ENCODE measurements around the gene PDCD4. TPM values are rescaled to one million over a fixed set of nuclear protein-coding genes. Genes with fewer than 3 reads are reported as not detected.

PDCD4 gene
- total and polyA plus RNA-seq, 2 of the 13 experiments (the other 11 are each of a cell fraction or from before 2014, with no cell fraction given), result 22.8 to 56.2 TPM

- TF ChIP-seq, protein P1, sequence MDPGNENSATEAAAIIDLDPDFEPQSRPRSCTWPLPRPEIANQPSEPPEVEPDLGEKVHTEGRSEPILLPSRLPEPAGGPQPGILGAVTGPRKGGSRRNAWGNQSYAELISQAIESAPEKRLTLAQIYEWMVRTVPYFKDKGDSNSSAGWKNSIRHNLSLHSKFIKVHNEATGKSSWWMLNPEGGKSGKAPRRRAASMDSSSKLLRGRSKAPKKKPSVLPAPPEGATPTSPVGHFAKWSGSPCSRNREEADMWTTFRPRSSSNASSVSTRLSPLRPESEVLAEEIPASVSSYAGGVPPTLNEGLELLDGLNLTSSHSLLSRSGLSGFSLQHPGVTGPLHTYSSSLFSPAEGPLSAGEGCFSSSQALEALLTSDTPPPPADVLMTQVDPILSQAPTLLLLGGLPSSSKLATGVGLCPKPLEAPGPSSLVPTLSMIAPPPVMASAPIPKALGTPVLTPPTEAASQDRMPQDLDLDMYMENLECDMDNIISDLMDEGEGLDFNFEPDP (CRISPR knock-in tag; conservative IDR thresholded peaks at IDR 0.05), result no peak
- TF ChIP-seq ZNF264 (CRISPR knock-in tag; IDR thresholded peaks at IDR 0.05), result no peak
- TF ChIP-seq ZNF124 (CRISPR knock-in tag; IDR thresholded peaks at IDR 0.05), result no peak
- no peak for TF ChIP-seq ZNF652 (CRISPR knock-in tag; IDR thresholded peaks at IDR 0.05; ENCODE audit: borderline replicate concordance, low read depth)
- TF ChIP-seq ZBTB1 (CRISPR knock-in tag; IDR thresholded peaks at IDR 0.05; ENCODE audit: borderline replicate concordance), result no peak
Measured at GRCh38 chr10:110835841-110836240, 35.9 kb upstream of the PDCD4 start (continued).

DNA sequence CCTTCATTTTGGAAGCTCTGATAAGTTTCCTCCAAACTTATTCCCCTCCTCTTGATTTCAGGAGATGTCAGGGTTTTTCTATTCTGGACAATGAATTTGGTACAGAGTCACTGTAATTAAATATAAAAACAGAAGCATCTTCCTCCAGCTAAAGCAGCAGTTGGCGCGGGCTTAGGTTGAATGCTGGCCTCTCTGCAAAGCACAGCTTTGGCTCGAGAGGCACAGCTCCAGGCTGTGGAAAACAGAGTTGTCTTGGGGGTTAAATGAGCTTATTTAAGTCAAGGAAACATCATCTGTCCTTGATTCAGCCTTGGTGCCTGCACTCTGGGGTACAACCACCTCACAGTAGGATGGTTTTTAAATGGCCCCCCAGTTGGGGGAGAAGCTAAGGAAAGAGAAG lies 35.0 kb upstream of the PDCD4 start:
- TF ChIP-seq ZNF781 (CRISPR knock-in tag; IDR thresholded peaks at IDR 0.05; ENCODE audit: borderline replicate concordance, not compliant biosample characterization) (no peak), ZNF264 (CRISPR knock-in tag; IDR thresholded peaks at IDR 0.05) (no peak), ZBTB4 (CRISPR knock-in tag; IDR thresholded peaks at IDR 0.05; ENCODE audit: borderline replicate concordance) (no peak)
- no peaks in the 10 kb centered on the region for H3K9me3 ChIP-seq (ENCODE audit: low read length)
- H3K4me3 ChIP-seq (replicated peaks in 1 of 3; ENCODE audit: insufficient read depth in 1 of 3, low read depth in 2 of 3, low read length in 3 of 3), result no peak overlapping the region
- H3K36me3 ChIP-seq (replicated peaks in 1 of 2; ENCODE audit: control insufficient read depth in 1 of 2, insufficient read depth in 2 of 2, low read length in 2 of 2), result no peaks in the 10 kb centered on the region
- BruUV-seq (replicated peaks), result no TSS peak
- H4K20me1 ChIP-seq (ENCODE audit: insufficient read depth, low read length), result no peaks in the 10 kb centered on the region
- peaks cover 92% of the 10 kb centered on the region for H3K4me1 ChIP-seq (ENCODE audit: insufficient read depth, low read length)
- peak overlapping the region; percentile 64 for H3K27ac ChIP-seq (ENCODE audit: extremely low read length, insufficient read depth, low read length)
- H3K79me2 ChIP-seq (ENCODE audit: insufficient read depth, low read length), result no peaks in the 10 kb centered on the region
- WGBS (ENCODE audit: low lambda C conversion rate), result 85% methylated on average over 3 of the region's 3 CpGs
- H3K27me3 ChIP-seq (ENCODE audit: control insufficient read depth in 1 of 2, insufficient read depth in 2 of 2, low read length in 2 of 2), result no peaks in the 10 kb centered on the region
- H2AFZ ChIP-seq (ENCODE audit: low read length), result no peak overlapping the region
- ChIA-PET POLR2A (interaction anchor here (2.0 kb wide), 2 partner anchors 9 to 35 kb away, joined by 7 to 9 read pairs; partner anchors contain the start of gene PDCD4), CTCF (ENCODE audit: low intra/inter-chr PET ratio, low total read pairs) (no interaction called here)
- H3K4me2 ChIP-seq (ENCODE audit: low read depth, low read length), result peak overlapping the region; percentile 38
- intact Hi-C loops (cut with micrococcal nuclease; ENCODE audit: unreplicated experiment) (no loop called here), in situ Hi-C loops (cut with HindIII; ENCODE audit: extremely low pct_ligation_motif_present, low pct_unique_long_range_greater_than_20kb) (no loop called here)
- ATAC-seq (no peak), DNase-seq (ENCODE audit: low spot score) (no peak), FAIRE-seq (peak; percentile 15)
- H3K9ac ChIP-seq (ENCODE audit: insufficient read depth, low read depth, low read length), result no peak overlapping the region
